G401 (cell line): ENCODE measurements around the gene TNFSF11. TPM values are rescaled to one million over a fixed set of nuclear protein-coding genes. Genes with fewer than 3 reads are reported as not detected.
"Not testable (repeated sequence)": the region's sequence is repeated elsewhere in the genome, so short reads cannot be mapped to it uniquely, and the experiment has no call there.

Experiments
- DNase-seq: peaks from one replicate; pipeline ENCODE4 v3.0.0-alpha.2; 2015; ENCODE audit warnings: low spot score
- in situ Hi-C: cut with HindIII; loops from 2 replicates; pipeline ENCODE4 v1.10.0; 2016; ENCODE audit warnings: low sequenced_read_pairs, mixed read lengths
- total RNA-seq: library from RNA; depleted of rRNA; stranded (reverse); fragments of >200 nt; shearing (Covaris generic); gene quantifications from 2 replicates; pipeline ENCODE4 v1.2.3, GENCODE V29; 2014

TNFSF11 gene
- total RNA-seq, 1 experiment from 2014 or later, result not detected

DNA sequence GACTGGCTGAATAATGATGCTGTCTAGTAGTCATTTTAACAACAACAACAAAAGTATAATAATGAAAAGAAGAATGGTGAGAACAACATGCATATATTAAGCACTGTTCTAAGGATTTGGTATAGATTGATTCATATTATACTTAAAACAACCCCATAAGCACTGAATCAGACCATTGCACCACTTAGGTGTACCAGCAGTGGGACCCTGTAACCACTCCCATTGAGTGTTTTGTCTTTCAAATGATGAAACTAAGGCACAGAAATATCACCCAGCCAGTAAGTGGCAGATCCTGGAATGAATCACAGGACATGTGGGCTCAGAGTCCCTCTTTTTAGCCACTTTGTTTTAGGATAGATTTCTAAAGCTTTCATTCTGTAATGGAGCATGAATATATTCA is 14.9 kb upstream of the TNFSF11 start:
- DNase-seq, result no peak
- in situ Hi-C loops, result no loop called here

DNA sequence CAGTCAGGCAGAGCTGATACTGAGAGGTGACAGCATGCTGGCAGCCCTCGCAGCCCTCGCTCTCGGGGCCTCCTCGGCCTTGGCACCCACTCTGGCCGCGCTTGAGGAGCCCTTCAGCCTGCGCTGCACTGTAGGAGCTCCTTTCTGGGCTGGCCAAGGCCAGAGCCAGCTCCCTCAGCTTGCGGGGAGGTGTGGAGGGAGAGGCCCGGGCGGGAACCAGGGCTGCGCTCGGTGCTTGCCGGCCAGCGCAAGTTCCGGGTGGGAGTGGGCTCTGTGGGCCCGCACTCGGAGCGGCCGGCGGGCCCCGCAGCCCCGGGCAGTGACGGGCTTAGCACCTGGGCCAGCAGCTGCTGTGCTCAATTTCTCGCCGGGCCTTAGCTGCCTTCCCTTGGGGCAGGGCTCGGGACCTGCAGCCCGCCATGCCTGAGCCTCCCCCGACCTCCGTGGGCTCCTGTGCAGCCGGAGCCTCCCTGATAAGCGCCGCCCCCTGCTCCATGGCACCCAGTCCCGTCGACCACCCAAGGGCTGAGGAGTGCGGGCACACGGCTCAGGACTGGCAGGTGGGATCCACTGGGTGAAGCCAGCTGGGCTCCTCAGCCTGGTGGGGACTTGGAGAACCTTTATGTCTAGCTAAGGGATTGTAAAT is 14.3 kb upstream of the TNFSF11 start:
- in situ Hi-C loops, DNase-seq: not testable (repeated sequence)

DNA sequence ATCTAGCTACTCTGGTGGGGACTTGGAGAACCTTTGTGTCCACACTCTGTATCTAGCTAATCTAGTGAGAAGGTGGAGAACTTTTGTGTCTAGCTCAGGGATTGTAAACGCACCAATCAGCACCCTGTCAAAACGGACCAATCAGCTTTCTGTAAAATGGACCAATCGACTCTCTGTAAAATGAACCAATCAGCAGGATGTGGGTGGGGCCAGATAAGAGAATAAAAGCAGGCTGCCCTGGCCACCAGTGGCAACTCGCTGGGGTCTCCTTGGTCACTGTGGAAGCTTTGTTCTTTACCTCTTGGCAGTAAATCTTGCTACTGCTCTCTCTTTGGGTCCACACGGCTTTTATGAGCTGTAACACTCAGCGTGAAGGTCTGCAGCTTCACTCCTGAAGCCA is 13.6 kb upstream of the TNFSF11 start:
- in situ Hi-C loops, DNase-seq: not testable (repeated sequence)

DNA sequence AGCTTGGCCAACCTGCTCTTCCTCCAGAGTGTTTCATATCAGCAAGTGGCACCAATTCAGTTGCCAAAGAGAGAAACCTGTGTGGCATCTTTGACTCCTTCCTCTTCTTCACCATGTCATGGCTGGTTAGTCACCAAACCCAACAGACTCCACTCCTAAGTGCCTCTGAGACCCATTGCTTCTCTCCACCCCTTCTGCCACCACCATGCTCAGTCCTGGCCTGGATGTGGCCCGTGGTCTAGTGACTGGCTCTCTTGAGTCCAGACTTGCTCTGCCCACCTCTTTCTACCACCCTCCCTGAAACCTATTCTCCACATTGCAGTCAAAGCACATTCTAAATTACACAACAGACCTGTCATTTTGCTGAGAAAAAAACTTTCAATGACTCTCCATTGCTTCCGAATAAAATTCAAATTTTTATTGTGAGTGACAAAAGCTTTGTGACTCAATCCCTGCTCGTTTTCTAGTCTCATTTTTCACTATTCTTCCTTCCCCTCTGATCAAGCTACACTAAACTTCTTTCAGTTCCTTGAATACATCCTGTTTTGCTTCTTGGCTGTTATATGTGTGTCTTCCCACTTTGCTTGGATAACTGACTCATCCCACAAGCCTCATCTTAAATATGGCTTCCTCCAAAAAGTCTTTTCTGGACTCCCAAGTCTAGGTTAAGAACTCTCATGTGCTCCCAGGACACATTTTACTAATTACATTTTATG is 12.0 kb upstream of the TNFSF11 start:
- in situ Hi-C loops, result no loop called here
- DNase-seq, result no peak

DNA sequence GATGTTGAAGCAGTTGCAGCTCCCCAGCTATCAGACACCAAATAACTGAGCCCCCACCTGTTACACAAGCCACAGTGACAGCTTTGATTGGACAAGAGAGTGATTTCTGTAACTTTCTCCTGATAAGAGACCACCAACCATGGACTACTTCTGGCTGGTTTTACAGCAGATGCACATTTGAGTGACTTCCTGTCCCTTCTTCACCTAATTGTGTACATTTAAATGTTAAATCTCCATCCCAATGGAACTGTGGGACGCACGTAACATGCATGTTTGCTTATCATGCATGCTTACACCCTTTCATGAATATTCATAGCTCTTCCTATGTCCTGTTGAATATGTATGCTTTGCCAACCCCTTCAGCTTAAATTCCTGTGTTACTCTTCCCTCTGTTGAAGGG is 6.0 kb upstream of the TNFSF11 start:
- DNase-seq, result no peak
- in situ Hi-C loops, result no loop called here

DNA sequence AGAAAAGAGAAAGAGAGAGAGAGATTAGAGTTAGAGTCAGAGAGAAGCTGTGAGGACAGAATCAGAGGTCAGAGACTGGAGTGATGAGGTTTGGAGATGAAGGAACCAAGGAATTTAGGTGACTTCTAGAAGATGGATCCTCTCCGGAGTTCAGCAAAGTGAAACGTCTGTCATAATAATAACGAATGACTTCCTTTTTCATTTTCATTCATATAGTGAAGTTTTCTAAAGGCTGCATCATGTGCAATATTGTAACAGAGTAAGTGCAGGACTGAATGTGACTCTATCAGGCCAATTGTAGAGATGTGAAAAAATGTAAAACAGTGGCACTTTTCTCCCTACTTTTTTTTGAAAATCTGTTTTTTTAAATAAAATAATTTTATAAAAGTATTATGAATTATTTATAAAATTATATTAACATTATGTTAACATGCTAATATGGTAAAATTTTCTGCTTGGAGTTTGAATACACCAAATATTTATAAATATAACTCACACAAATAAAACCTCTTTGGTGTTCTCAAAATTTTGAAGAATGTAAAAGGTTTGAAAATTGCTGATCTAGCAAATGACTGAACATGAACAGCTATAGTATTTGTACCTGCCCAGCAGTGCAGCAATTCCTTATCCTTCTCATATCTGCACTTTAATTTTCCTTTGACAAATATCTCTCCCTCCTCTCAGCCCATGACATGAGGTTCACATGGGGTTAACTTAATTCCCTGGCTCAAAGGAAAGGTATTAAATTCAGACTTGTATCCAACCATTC is 4.2 kb upstream of the TNFSF11 start:
- no peak for DNase-seq
- in situ Hi-C loops, result no loop called here

DNA sequence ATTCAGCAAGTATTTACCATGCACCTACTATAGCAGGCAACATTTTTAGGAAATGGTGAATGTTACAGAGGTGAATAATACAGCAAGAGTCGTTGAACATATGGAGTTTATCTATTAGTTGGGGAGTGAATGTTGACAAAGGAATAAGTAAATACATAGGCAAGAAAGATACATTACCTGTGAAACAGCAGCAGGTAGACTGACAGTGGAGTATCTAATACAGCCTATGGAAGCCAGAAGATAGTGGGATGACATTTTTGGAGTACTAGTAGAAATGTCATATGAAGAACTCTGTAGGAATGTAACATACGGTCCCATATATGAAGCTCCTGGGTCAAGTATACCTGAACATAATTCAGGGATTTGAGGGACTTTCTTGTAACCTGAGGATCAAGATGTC is 2.1 kb upstream of the TNFSF11 start:
- no peak for DNase-seq
- in situ Hi-C loops, result no loop called here

DNA sequence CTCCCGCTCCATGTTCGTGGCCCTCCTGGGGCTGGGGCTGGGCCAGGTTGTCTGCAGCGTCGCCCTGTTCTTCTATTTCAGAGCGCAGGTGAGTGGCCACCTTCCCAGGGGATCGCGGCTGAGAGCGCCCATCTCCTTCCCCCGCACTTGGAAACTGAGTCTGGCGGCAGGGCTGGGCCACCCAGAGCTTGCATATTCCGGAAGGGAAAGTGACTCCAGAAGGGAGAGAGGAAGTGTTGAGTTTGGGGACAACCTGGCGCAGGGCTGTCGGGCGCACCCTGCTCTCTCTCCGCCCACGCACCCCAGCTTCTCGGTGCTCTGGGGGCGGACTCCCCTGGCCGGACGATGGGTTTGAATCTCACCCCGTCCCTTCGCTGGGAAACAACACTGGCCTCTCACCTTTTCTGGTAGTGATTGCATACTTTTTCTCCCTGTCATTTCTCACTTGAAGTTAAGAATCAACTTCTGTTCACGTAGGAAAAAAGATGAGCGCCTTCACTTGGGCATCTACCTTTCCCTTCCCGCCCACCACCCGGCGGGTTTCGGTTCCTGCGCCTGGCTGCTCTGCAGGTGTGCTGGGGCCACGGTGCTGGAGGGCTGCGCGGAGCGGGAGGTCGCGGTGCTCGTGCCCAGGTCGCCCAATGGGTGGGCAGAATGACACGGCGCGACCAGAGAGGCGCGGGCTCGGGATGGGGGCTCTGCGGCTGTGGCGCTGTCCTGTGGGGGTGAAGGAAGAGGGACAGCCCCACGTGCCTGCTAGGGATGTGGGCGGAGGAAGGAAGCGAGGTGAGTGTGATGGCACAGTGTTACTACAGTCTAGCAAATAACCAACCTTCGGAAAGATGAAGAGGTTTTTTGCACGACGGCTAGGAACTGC is 721 bp downstream of the TNFSF11 start:
- DNase-seq, result no peak
- in situ Hi-C loops, result no loop called here

DNA sequence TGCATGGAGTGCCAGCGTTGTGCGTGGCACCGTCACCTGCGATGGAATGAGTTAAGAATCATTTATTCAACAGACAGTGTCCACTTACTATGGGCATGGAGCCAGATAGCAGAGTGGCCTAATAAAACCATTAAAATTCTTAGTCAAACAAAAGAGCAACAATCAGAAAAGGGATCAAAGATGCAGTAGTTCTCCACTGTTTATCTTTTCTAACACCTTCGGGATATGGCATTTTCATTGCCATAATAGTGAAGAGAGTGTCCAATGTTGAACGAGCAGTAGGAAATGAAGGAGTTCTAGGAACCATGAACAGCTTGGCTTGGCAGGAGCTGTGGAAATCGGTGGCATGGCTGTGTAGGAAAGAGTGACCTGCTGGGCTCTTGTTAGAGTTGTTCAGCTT is 2.0 kb downstream of the TNFSF11 start:
- in situ Hi-C loops, result no loop called here
- DNase-seq, result no peak

DNA sequence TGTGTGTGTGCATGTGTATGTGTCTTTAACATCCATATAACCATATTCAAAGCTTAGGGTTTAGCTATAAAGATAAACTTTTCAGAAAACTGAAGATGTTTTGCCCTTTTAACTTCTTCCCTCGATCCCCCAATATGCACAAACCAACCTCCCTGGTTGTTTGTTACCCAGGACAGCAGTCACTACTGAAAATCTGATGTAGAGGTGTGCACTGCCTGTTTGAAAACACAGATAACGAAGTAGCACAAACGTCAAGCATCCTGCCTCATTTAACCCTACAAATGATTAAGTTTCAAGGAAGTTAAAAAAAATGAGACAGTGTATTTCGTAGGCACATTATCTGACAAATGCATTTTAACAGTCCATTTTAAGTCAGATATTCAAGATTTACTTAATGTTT is 3.6 kb downstream of the TNFSF11 start:
- in situ Hi-C loops, result no loop called here
- DNase-seq, result no peak

DNA sequence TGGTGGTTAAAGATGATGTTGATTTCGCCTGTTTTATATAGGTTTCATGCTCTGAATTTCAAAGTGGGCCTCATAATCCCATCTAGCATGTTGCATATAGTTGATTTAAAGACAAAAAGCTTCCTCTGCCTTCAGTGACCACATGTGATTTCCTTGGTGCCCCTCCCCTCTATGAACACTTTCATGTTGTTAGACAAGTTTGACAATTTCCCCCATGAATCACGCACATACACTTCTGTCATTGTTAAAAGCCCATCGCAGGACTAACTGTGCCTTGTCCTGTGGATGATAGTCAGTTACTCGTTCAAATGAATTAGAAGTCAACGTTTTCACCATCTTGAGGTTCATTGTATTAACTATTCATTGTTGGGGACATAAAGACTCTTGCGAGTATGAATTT is 6.7 kb downstream of the TNFSF11 start:
- DNase-seq, result no peak
- in situ Hi-C loops, result no loop called here

DNA sequence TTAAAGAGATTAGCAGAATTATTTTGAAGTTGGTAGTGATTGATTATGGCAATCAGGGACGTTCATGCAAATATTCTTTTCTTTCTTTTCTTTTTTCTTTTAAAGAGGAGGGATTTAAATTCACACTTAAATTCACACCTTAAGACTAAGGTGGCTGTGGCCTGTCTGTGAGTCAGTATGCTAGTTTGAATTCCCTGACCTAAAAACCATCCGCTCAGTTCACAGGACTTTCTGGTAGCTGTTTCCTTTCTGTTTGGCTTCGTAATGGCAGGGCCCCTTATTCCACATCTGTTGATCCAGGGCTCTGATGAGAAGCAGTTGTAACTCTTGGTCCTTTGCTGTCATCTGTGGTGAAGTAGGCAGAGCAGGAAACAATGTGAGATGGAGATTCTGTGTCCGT is 7.5 kb downstream of the TNFSF11 start:
- in situ Hi-C loops, result no loop called here
- no peak for DNase-seq

DNA sequence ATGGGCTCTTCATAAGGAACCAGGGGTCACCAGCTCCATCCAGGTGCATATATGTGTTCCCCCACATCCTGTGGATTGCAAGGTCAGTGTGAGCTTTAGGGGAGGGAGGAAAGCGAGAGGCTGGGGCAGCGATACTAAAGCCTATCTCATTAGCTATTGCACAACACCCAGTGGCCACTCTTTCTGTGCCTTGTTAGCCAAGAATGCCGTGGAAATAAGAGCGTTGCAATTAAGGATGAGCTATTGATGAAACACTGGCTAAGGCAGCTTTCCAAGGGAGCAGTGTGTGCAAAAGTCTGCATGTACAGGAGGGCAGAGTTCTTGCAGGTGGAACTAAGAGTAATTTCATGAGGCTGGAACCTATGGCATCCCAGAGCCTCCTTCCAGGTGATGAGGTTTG is 17.6 kb downstream of the TNFSF11 start:
- in situ Hi-C loops, result no loop called here
- no peak for DNase-seq

DNA sequence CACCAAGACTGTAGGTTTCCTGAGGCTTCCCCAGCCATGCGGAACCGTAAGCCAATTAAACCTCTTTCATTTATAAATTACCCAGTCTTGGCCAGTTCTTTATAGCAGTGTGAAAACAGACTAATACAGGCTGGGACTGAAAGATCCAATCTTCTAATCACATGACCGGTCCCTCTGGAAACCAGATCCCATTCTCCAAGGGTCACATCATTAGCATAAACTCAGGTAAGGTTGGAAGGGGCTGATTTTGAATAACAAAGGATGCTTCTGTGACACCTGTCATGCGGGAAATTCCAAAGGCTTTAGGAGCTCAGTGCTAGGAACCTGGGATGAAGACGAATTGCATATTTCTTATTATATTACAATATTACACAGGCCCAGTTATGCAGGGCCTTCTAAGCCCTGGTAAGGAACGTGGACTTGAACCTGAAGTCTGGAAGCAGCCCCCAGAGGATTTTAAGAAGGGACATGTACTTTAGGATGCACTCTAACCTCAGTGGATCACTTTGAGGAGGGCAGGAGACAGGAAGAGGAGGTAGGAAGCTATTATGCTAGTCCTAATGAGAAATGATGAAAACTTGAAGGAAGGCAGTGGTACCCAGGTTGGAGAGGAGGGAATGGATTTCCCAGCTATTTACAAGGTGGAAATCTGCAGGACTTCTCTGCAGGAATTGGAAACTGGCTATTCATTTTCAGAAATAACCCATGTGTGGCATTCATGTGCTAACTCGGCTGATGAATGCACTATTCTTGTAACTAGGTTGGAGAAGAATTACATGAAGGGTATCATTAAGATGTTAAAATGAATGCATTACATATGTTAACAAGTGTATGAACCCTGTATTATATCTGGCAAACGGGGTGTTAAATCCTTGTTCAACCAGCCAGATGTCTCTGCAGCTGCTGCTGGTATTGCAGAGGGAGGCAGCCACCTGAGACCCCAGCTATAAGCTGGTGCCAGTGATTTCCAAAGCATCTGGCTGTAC is 19.3 kb downstream of the TNFSF11 start:
- DNase-seq, result no peak
- in situ Hi-C loops, result no loop called here

DNA sequence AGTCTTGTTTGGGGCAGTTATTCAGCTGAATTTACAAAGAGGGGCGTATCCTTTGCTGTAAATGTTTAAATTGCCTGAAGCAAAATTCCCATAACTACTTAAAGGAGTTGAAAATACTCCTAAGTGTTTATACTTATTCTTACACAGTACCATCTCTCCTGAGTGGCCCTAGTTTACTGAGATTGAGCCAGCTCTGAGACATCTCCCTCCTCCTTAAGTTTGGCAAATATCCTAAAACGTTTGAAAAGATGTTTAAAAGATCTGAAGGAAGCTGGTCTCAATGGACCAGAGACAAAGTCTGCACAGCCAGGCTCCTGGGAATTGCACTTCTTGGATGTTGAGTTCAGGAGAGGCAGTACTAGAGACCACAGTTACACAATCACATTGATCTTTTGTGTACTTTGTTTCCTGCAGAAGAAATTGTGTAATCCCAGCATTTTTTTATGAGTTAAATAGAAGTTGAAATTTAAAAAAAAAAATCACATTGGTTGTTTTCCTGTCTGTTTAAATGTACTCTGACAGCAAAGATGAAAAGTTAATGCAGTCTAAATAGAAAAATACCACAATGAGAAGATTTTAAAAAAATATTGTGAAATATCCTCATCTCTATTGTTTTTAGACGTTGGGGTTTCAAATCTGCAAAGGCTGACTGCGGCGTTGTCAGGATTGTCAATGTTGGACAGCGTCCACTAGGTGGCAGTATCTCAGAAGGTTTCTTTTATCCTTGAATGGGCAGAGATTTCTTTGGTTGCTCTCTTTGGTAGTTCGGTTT is 20.7 kb downstream of the TNFSF11 start:
- in situ Hi-C loops, result no loop called here
- DNase-seq, result peak; percentile 64

DNA sequence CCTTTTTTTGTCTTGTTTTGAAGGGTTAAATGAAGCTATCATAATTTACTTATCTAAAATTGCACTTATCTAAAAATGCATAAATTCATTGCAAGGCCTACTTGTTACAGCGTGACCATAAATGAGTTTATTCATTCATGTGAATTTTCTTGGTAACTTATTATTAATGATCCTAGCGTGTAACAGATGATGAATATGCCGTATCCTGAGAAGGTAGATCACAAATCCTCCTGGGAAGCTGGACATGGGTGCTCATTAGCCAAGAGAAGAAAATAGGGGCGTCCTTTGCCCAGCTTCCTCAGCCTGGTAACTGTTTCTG is 21.3 kb downstream of the TNFSF11 start:
- in situ Hi-C loops, result no loop called here

DNA sequence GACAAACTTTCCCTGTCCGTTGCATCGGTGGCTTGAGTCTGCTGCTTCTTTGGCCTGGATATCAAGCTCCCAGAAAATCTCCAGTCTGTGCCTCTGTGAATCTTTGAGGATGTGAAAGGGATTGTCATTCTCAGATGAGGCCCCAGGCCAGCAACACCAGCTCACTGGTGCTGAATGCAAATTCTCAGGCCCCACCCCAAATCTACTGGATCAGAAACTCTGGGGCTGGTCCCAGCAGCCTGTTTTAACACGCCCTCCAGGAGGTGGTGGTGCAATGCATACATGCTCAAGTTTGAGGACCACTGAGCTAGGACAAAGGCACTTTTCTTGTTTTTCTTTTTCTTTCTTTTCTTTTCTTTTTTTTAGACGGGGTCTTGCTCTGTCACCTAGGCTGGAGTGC is 23.6 kb downstream of the TNFSF11 start:
- no peak for DNase-seq

More for the DNA sequence above, 21.3 kb downstream of the TNFSF11 start:
- no peak for DNase-seq

DNA sequence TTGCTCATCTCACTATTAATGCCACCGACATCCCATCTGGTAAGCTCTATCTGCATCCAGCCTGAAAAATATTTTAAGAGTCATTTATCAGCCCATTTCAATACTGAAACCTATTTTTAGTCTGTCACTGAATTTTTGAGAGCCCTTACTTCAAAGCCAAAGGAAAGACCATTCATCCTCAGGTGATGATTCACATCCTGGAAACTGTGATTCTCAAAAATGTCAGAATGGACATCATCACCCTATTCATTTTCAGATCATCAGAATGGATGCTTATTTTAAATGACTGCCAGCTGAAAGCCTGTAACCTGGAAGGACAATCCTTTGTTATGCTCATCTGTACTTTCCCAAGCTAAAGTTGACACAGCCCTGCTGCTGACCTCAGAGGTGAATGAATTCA is 27.0 kb downstream of the TNFSF11 start:
- in situ Hi-C loops, result no loop called here
- DNase-seq, result no peak

More for the DNA sequence above, 23.6 kb downstream of the TNFSF11 start:
- in situ Hi-C loops, result no loop called here
